ENCODE data around the gene LEKR1. TPM values are rescaled to one million over a fixed set of nuclear protein-coding genes. Genes with fewer than 3 reads are reported as not detected.

LEKR1 gene
- total and polyA plus RNA-seq, 9 of the 15 experiments (the other 6 are each of a cell fraction or from before 2014, with no cell fraction given), result 0.76 to 1.8 (median 1.2) TPM

DNA sequence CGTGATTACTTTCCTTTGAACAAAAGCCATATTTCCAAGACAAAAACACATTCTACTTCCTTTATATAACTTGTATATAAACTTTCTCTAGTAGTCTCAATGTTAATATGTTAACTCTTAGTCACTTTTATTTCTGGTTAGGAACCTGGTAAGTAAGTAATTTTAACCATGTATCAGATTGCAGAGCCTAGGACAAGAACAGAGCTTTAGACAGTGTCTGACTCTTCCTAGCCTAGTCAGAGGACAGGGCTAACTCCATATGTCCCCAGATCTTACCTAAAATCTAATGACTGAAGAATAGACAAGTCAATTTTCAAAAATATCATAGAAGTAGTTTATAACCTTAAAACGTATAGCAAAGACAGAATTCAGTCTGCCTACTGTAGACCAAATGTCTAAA is 8.3 kb downstream of the LEKR1 start (continued):
- TF ChIP-seq, protein P1, sequence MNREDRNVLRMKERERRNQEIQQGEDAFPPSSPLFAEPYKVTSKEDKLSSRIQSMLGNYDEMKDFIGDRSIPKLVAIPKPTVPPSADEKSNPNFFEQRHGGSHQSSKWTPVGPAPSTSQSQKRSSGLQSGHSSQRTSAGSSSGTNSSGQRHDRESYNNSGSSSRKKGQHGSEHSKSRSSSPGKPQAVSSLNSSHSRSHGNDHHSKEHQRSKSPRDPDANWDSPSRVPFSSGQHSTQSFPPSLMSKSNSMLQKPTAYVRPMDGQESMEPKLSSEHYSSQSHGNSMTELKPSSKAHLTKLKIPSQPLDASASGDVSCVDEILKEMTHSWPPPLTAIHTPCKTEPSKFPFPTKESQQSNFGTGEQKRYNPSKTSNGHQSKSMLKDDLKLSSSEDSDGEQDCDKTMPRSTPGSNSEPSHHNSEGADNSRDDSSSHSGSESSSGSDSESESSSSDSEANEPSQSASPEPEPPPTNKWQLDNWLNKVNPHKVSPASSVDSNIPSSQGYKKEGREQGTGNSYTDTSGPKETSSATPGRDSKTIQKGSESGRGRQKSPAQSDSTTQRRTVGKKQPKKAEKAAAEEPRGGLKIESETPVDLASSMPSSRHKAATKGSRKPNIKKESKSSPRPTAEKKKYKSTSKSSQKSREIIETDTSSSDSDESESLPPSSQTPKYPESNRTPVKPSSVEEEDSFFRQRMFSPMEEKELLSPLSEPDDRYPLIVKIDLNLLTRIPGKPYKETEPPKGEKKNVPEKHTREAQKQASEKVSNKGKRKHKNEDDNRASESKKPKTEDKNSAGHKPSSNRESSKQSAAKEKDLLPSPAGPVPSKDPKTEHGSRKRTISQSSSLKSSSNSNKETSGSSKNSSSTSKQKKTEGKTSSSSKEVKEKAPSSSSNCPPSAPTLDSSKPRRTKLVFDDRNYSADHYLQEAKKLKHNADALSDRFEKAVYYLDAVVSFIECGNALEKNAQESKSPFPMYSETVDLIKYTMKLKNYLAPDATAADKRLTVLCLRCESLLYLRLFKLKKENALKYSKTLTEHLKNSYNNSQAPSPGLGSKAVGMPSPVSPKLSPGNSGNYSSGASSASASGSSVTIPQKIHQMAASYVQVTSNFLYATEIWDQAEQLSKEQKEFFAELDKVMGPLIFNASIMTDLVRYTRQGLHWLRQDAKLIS (CRISPR knock-in tag; IDR thresholded peaks at IDR 0.05), result no peak
- TF ChIP-seq ARID4B (CRISPR knock-in tag; IDR thresholded peaks at IDR 0.05) (no peak), MLLT1 (IDR thresholded peaks at IDR 0.05) (no peak), ZNF316 (IDR thresholded peaks at IDR 0.05) (no peak), BACH1 (tag; IDR thresholded peaks at IDR 0.05) (no peak), KDM5B (IDR thresholded peaks at IDR 0.05; ENCODE audit: insufficient replicate concordance, low read depth, low read length) (no peak), ZNF133 (CRISPR knock-in tag; IDR thresholded peaks at IDR 0.05) (no peak), DIDO1 (tag; IDR thresholded peaks at IDR 0.05; ENCODE audit: low read depth) (no peak), MAFG (tag; conservative IDR thresholded peaks at IDR 0.05) (no peak), ZNF174 (CRISPR knock-in tag; IDR thresholded peaks at IDR 0.05) (no peak), SIN3A (IDR thresholded peaks at IDR 0.05; ENCODE audit: borderline replicate concordance in 2 of 2, control insufficient read depth in 1 of 2, low read depth in 2 of 2, low read length in 2 of 2) (no peak)

Data from K562 (cell line).